Measurements from ENCODE around the gene LRMDA. TPM values are rescaled to one million over a fixed set of nuclear protein-coding genes. Genes with fewer than 3 reads are reported as not detected.

LRMDA gene
- total RNA-seq, 4 donors from 2014 or later = 7.3 to 20.1 (median 8.4) TPM

DNA sequence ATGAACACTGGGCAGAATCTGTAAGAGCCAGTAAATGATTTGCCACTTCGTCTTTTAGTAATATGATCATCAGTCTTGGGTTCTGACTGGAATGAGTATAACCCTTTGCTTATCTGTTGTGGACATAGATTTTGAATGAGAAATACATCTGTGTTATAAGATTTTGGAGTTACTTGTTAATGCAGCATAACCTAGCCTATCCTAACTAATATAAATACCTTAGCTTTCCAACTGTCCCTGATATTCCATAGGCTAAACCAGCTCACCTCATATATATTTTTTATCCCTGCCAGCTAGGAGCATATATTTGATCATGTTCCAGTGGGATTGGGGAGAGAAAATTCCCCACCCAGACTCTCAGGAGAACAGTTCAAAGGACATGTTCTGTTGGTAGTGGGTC, 15.1 kb downstream of the LRMDA start:
- Histone ChIP-seq H3K4me1 (no peaks in the 10 kb centered on the region), H3K4me3 (no peak overlapping the region), H3K27me3 (no peaks in the 10 kb centered on the region), H3K27ac (no peak overlapping the region), H3K36me3 (peaks cover 0 to 4% of the 10 kb centered on the region in 2 donors), H3K9me3 (peaks cover 0 to 25% (median 0%) of the 10 kb centered on the region in 3 donors)
- TF ChIP-seq POLR2AphosphoS5 (IDR thresholded peaks at IDR 0.05) = no peak
- TF ChIP-seq EP300 (IDR thresholded peaks at IDR 0.05) = no peak
- TF ChIP-seq, protein P1, sequence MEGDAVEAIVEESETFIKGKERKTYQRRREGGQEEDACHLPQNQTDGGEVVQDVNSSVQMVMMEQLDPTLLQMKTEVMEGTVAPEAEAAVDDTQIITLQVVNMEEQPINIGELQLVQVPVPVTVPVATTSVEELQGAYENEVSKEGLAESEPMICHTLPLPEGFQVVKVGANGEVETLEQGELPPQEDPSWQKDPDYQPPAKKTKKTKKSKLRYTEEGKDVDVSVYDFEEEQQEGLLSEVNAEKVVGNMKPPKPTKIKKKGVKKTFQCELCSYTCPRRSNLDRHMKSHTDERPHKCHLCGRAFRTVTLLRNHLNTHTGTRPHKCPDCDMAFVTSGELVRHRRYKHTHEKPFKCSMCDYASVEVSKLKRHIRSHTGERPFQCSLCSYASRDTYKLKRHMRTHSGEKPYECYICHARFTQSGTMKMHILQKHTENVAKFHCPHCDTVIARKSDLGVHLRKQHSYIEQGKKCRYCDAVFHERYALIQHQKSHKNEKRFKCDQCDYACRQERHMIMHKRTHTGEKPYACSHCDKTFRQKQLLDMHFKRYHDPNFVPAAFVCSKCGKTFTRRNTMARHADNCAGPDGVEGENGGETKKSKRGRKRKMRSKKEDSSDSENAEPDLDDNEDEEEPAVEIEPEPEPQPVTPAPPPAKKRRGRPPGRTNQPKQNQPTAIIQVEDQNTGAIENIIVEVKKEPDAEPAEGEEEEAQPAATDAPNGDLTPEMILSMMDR (IDR thresholded peaks at IDR 0.05) = no peak
- no peak for TF ChIP-seq POLR2A (IDR thresholded peaks at IDR 0.05)
- WGBS, 2 donors (ENCODE audit: low coverage in 1 of 2) = 80 to 100% methylated on average over 1 of the region's 1 CpG
- no peak for ATAC-seq

DNA sequence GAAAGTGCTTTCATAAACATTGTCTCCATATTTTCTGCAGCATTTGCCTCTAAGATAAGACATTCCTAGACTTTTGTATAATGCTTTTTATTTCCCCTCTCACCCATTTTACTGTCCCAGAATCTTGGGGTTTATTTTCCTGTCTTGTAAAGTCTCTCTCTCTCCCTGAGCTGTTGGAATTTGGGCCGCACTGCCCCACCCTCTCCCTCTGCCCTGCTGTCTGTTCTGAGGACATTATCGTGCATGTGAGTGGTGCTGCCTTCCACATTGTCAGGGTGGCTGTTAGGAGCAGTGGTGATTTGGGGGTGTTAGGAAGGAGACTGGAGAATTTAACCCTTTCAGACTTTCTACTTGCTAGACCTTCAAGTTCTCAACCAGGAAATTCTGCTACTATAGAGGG, 16.7 kb downstream of the LRMDA start:
- no peaks in the 10 kb centered on the region for H3K27me3 ChIP-seq
- TF ChIP-seq POLR2A (IDR thresholded peaks at IDR 0.05) = no peak
- TF ChIP-seq POLR2AphosphoS5 (IDR thresholded peaks at IDR 0.05) = no peak
- TF ChIP-seq EP300 (IDR thresholded peaks at IDR 0.05) = no peak
- TF ChIP-seq, protein P1 (IDR thresholded peaks at IDR 0.05) = no peak
- peaks cover 0 to 4% of the 10 kb centered on the region in 2 donors for H3K36me3 ChIP-seq
- no peaks in the 10 kb centered on the region for H3K4me1 ChIP-seq
- H3K27ac ChIP-seq = no peak overlapping the region
- no peak overlapping the region for H3K4me3 ChIP-seq
- 72% methylated on average over 2 of the region's 2 CpGs; no CpG with 5 or more reads in 1 of the 2 donors for WGBS, 2 donors (ENCODE audit: low coverage in 1 of 2)
- H3K9me3 ChIP-seq = peaks cover 0 to 18% (median 0%) of the 10 kb centered on the region in 3 donors
- no peak for ATAC-seq

GRCh38 chr10:75449382-75450074, 18.1 kb downstream of the LRMDA start:
- H3K4me1 ChIP-seq = no peaks in the 10 kb centered on the region
- H3K27me3 ChIP-seq = no peaks in the 10 kb centered on the region
- ATAC-seq = no peak
- TF ChIP-seq, protein P1 (IDR thresholded peaks at IDR 0.05) = no peak
- TF ChIP-seq POLR2A (IDR thresholded peaks at IDR 0.05) = no peak
- no peak for TF ChIP-seq EP300 (IDR thresholded peaks at IDR 0.05)
- TF ChIP-seq POLR2AphosphoS5 (IDR thresholded peaks at IDR 0.05) = no peak
- no peak overlapping the region for H3K27ac ChIP-seq
- WGBS, 2 donors (ENCODE audit: low coverage in 1 of 2) = 69 to 75% methylated on average over 4 to 7 of the region's 7 CpGs
- peaks cover 0 to 5% (median 0%) of the 10 kb centered on the region in 3 donors for H3K9me3 ChIP-seq
- H3K4me3 ChIP-seq = no peak overlapping the region
- H3K36me3 ChIP-seq = peaks cover 0 to 8% of the 10 kb centered on the region in 2 donors

DNA sequence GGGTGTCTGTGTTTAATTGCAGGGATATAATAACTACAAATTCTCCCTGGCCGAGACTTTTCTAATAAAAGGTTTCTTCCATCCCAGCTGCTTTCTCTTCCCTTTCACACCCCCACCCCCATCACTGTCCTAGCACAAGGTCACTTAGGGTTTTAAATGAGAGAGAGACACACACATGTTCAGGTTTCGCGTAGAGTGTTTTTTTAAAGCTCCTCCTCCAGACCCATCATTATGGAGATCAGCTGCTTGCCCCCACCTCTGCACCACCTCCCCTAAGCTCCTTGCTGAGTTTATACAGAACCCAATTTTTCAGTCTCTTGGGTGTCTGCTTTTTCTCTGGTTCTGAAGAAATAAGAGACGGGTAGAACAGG, 18.6 kb downstream of the LRMDA start:
- no peak for TF ChIP-seq POLR2A (IDR thresholded peaks at IDR 0.05)
- no peak for TF ChIP-seq POLR2AphosphoS5 (IDR thresholded peaks at IDR 0.05)
- no peak for TF ChIP-seq EP300 (IDR thresholded peaks at IDR 0.05)
- TF ChIP-seq, protein P1 (IDR thresholded peaks at IDR 0.05) = no peak
- Histone ChIP-seq H3K4me3 (no peak overlapping the region), H3K27me3 (no peaks in the 10 kb centered on the region), H3K4me1 (no peaks in the 10 kb centered on the region), H3K27ac (no peak overlapping the region), H3K36me3 (peaks cover 0 to 12% of the 10 kb centered on the region in 2 donors), H3K9me3 (peaks cover 0 to 2% (median 0%) of the 10 kb centered on the region in 3 donors)
- ATAC-seq = no peak
- WGBS, 2 donors (ENCODE audit: low coverage in 1 of 2) = 30 to 73% methylated on average over 2 to 4 of the region's 4 CpGs
